ENCODE results near the gene PAX2.

GRCh38 chr10:100737355-100738054 is 7.9 kb upstream of the PAX2 start:
- TF ChIP-seq PBX3 (IDR thresholded peaks at IDR 0.05) (no peak), CTCF (IDR thresholded peaks at IDR 0.05) (no peak), FOSB (CRISPR knock-in tag; IDR thresholded peaks at IDR 0.05) (no peak), POLR2A (IDR thresholded peaks at IDR 0.05; ENCODE audit: low read length) (no peak), POLR2AphosphoS2 (conservative IDR thresholded peaks at IDR 0.05; ENCODE audit: low read length) (no peak)

Measured in A549 (cell line).